ENCODE data around the gene FRMD1.

- TF ChIP-seq EZH2 (IDR thresholded peaks at IDR 0.05; ENCODE audit: low read depth) = no peak
- no peak for TF ChIP-seq CTCF (conservative IDR thresholded peaks at IDR 0.05)
Observed at GRCh38 chr6:168118935-168119334, 39.9 kb upstream of the FRMD1 start.

Measured in PC-9 (cell line).